Suprapubic skin (tissue), 4 donors: Measurements from ENCODE around the gene CPSF4. TPM values are rescaled to one million over a fixed set of nuclear protein-coding genes. Genes with fewer than 3 reads are reported as not detected.
"Not testable (repeated sequence)": the region's sequence is repeated elsewhere in the genome, so short reads cannot be mapped to it uniquely, and the experiment has no call there.

Experiments used
- DNase-seq, 2 donors: peaks; one replicate each; pipeline ENCODE4 v3.0.0-alpha.2; 2019; ENCODE audit warnings: low spot score in 2 of 2
- H3K27ac ChIP-seq: fragments of 200-600 bp; sonication (generic); one replicate; pipeline ENCODE4 v1.5.1; 2019
- H3K27me3 ChIP-seq: fragments of 200-600 bp; sonication (generic); one replicate; pipeline ENCODE4 v1.5.1; 2019
- H3K36me3 ChIP-seq: fragments of 200-600 bp; sonication (generic); one replicate; pipeline ENCODE4 v1.5.1; 2019
- H3K4me1 ChIP-seq: fragments of 200-600 bp; sonication (generic); one replicate; pipeline ENCODE4 v1.5.1; 2019
- H3K4me3 ChIP-seq: fragments of 200-600 bp; sonication (generic); one replicate; pipeline ENCODE4 v1.5.1; 2019; ENCODE audit warnings: mild to moderate bottlenecking
- H3K9me3 ChIP-seq: fragments of 200-600 bp; sonication (generic); one replicate; pipeline ENCODE4 v1.5.1; 2019
- CTCF ChIP-seq, 2 donors: fragments of 200-600 bp in 1 of 2; fragments of 450-650 bp in 1 of 2; sonication (generic) in 1 of 2; IDR thresholded peaks; one replicate each; pipeline ENCODE4 v1.5.1; 2016 to 2019; ENCODE audit warnings: antibody characterized with exemption in 2 of 2, mild to moderate bottlenecking in 1 of 2, moderate library complexity in 1 of 2
- EP300 ChIP-seq: sonication (generic); formaldehyde crosslinking; IDR thresholded peaks from one replicate; pipeline ENCODE4 v1.6.1; 2017; ENCODE audit warnings: antibody characterized with exemption
- POLR2A ChIP-seq, 2 donors: fragments of 450-650 bp; IDR thresholded peaks; one replicate each; pipeline ENCODE4 v1.6.1; 2017; ENCODE audit warnings: antibody characterized with exemption in 2 of 2, mild to moderate bottlenecking in 2 of 2, moderate library complexity in 2 of 2
- POLR2AphosphoS5 ChIP-seq, 3 donors: sonication (generic); formaldehyde crosslinking; IDR thresholded peaks; one replicate each; pipeline ENCODE4 v1.6.1; 2017; ENCODE audit warnings: antibody characterized with exemption in 3 of 3
- WGBS: methylation state at CpG from one replicate; pipeline ENCODE4 v1.1.5; 2018; 5-methylcytosine and 5-hydroxymethylcytosine counted together
- total RNA-seq, 4 donors: library from RNA; depleted of rRNA; stranded (reverse); fragments of >200 nt; gene quantifications; one replicate each; pipeline ENCODE4 v1.1.0, GENCODE V29; 2016

Gene CPSF4
- total RNA-seq, 4 donors from 2014 or later: 35.0 to 59.9 (median 41.7) TPM

- TF ChIP-seq CTCF (IDR thresholded peaks at IDR 0.05) (no peak), POLR2A (IDR thresholded peaks at IDR 0.05) (no peak), POLR2AphosphoS5 (IDR thresholded peaks at IDR 0.05) (no peak), EP300 (no peak)
- Histone ChIP-seq H3K27me3 (no peaks in the 10 kb centered on the region), H3K4me3 (peak overlapping the region; percentile 92), H3K36me3 (peaks cover 46% of the 10 kb centered on the region), H3K9me3 (no peaks in the 10 kb centered on the region), H3K27ac (peak overlapping the region; percentile 95), H3K4me1 (peaks cover 54% of the 10 kb centered on the region)
- no peak for DNase-seq
- under 1% methylated on average over 18 of the region's 18 CpGs for WGBS
Observed at GRCh38 chr7:99409192-99409572, 29.6 kb upstream of the CPSF4 start.

DNA sequence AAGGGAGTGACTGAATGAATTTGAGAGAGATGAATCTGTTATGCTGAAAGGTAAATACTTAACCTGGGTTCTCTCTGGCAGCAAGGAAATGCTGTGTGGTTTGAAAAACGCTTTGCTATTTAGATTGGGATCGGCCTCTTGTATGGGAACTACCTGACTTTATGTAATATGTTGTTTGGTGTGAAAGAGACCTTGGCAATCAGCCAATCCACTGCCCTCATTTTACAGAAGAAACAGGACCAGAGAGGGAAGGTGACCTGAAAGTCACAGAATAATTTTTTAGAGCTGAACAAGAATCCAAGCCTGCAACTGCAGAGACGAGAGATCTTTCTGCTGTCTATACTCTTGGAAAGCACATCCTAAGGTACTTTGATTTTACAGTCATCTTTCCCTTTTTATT is 28.9 kb upstream of the CPSF4 start:
- Histone ChIP-seq H3K4me3 (peak overlapping the region; percentile 92), H3K9me3 (no peaks in the 10 kb centered on the region), H3K4me1 (peaks cover 47% of the 10 kb centered on the region), H3K27me3 (no peaks in the 10 kb centered on the region), H3K27ac (peak overlapping the region; percentile 95), H3K36me3 (peaks cover 44% of the 10 kb centered on the region)
- 30% methylated on average over 3 of the region's 3 CpGs for WGBS
- TF ChIP-seq CTCF (IDR thresholded peaks at IDR 0.05) (no peak), POLR2A (IDR thresholded peaks at IDR 0.05) (no peak), EP300 (no peak), POLR2AphosphoS5 (IDR thresholded peaks at IDR 0.05) (no peak)
- no peak for DNase-seq

- WGBS: 90% methylated on average over 2 of the region's 2 CpGs
- peaks cover 52% of the 10 kb centered on the region for H3K36me3 ChIP-seq
- no peak overlapping the region for H3K27ac ChIP-seq
Observed at GRCh38 chr7:99410635-99411034, 28.1 kb upstream of the CPSF4 start.

GRCh38 chr7:99415513-99416127 is 23.1 kb upstream of the CPSF4 start:
- H3K4me1 ChIP-seq, H3K4me3 ChIP-seq, H3K27me3 ChIP-seq, DNase-seq, H3K9me3 ChIP-seq, H3K27ac ChIP-seq: not testable (repeated sequence)
- TF ChIP-seq CTCF (IDR thresholded peaks at IDR 0.05): peak; percentile 10 to 57
- WGBS: 67% methylated on average over 16 of the region's 17 CpGs
- H3K36me3 ChIP-seq: peaks cover 96% of the 10 kb centered on the region

More at GRCh38 chr7:99410635-99411034, 28.1 kb upstream of the CPSF4 start:
- peaks cover 40% of the 10 kb centered on the region for H3K4me1 ChIP-seq
- no peaks in the 10 kb centered on the region for H3K9me3 ChIP-seq
- H3K27me3 ChIP-seq: no peaks in the 10 kb centered on the region
- TF ChIP-seq POLR2A (IDR thresholded peaks at IDR 0.05): no peak
- H3K4me3 ChIP-seq: no peak overlapping the region
- DNase-seq: no peak

DNA sequence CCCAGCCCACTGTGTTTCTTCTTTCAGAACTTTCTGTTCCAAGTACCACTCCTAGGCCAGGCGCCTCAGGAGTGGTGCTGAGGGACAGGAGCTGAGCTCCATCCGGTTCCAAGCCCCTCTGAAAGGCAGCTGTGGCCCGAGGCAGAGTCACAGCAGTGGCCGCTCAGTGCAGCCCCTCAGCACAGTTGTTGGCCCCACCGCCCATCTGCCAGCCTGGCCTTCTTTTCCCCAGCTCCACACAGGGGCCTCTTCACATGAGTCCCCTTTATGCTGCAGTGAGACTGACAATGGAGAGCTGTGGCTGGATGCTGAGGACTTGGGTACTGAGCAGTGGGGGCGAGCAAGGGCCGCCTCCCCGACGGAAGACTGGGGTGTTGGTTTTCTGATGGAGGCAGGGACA is 20.5 kb upstream of the CPSF4 start:
- WGBS: 95% methylated on average over 6 of the region's 9 CpGs

More for the DNA sequence above, 20.5 kb upstream of the CPSF4 start:
- no peak overlapping the region for H3K27ac ChIP-seq
- H3K4me1 ChIP-seq: no peaks in the 10 kb centered on the region
- DNase-seq: no peak
- peaks cover 90% of the 10 kb centered on the region for H3K36me3 ChIP-seq
- H3K9me3 ChIP-seq: no peaks in the 10 kb centered on the region
- no peak overlapping the region for H3K4me3 ChIP-seq
- no peaks in the 10 kb centered on the region for H3K27me3 ChIP-seq
- TF ChIP-seq POLR2A (IDR thresholded peaks at IDR 0.05) (no peak), EP300 (no peak), CTCF (IDR thresholded peaks at IDR 0.05) (no peak), POLR2AphosphoS5 (IDR thresholded peaks at IDR 0.05) (no peak)
